ENCODE measurements around the gene ADRA2C. TPM values are rescaled to one million over a fixed set of nuclear protein-coding genes. Genes with fewer than 3 reads are reported as not detected.

ADRA2C gene
- total RNA-seq, 1 experiment from 2014 or later, result 28.1 TPM

DNA sequence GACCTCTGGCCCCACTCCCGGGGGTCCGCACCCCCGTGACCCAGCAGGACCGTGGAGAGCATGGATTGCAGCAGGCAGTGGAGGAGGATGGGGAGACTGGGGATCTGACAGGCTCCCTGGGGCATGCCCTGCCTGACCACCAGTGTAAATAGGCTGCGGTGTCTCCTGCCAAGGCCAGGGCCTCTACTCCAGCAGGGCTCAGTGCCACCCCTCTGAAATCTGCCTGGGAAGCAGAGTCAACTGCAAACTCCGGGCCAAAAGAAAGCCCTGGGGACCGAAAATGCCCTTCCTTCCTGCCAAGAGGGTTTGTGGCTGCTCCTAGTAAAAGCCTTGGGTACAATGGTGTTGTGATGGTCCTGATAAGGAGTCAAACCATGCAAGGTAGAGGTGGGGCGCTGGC lies 6.4 kb downstream of the ADRA2C start:
- intact Hi-C loops (cut with micrococcal nuclease), result no loop called here
- no peaks in the 10 kb centered on the region for H3K27me3 ChIP-seq (ENCODE audit: insufficient read depth, low read length)
- no peaks in the 10 kb centered on the region for H3K79me2 ChIP-seq (ENCODE audit: insufficient read depth, low read length)
- no peak for TF ChIP-seq POLR2A (IDR thresholded peaks at IDR 0.05; ENCODE audit: borderline replicate concordance, extremely low read depth, insufficient read depth, insufficient read length)
- H2AFZ ChIP-seq (ENCODE audit: low read depth, low read length, poor library complexity, severe bottlenecking), result no peak overlapping the region
- H3K27ac ChIP-seq (ENCODE audit: low read depth, low read length), result no peak overlapping the region
- H3K9ac ChIP-seq (ENCODE audit: low read length), result no peak overlapping the region
- ChIA-PET CTCF (no interaction called here), POLR2A (no interaction called here), RAD21 (ENCODE audit: low non-redundant PET in 1 of 2, low total read pairs in 2 of 2, uncharacterized antibody in 2 of 2, unreplicated experiment in 2 of 2) (no interaction called here)
- H3K4me1 ChIP-seq (ENCODE audit: control insufficient read depth in 1 of 2, insufficient read depth in 2 of 2, low read length in 2 of 2), result no peaks in the 10 kb centered on the region; a peak in 1 of 4 replicates
- H3K9me3 ChIP-seq (ENCODE audit: control insufficient read depth in 1 of 2, insufficient read depth in 1 of 2, low read depth in 1 of 2, low read length in 2 of 2), result no peaks in the 10 kb centered on the region
- H3K4me2 ChIP-seq (ENCODE audit: low read length), result no peak overlapping the region
- DNase-seq (ENCODE audit: low read depth, low spot score) (no peak), ATAC-seq (no peak)
- H3K36me3 ChIP-seq (ENCODE audit: control insufficient read depth in 1 of 2, insufficient read depth in 2 of 2, low read length in 2 of 2), result no peaks in the 10 kb centered on the region
- H4K20me1 ChIP-seq (ENCODE audit: insufficient read depth), result no peaks in the 10 kb centered on the region
- no peak overlapping the region for H3K4me3 ChIP-seq (replicated peaks in 1 of 2; ENCODE audit: low read depth in 1 of 2, low read length in 2 of 2)
- H3K9me2 ChIP-seq (ENCODE audit: insufficient read depth), result no peaks in the 10 kb centered on the region
- no TSS peak for BruUV-seq (replicated peaks)

DNA sequence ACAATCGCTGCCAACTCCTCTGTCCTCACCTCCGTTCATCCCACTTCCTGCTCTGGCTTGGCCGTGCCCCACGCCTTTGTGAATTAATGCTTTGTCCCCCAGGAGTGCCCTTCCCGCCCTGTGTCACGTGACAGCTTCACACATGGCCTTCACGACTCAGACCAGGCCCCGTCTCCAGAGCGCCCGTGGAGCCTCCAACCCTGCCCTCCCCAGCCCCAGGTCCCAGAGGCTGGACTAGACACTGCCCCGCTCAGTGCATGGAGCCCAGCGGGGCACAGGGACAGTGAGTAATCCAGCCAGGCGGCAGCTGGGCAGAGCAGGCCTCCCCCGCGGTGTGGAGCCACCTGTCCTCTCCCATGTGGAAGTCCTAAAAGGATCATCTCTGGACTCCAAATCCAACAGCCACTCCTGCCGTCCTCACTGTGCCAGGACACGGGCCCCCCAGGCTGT lies 7.4 kb downstream of the ADRA2C start:
- no peaks in the 10 kb centered on the region for H3K9me3 ChIP-seq (ENCODE audit: control insufficient read depth in 1 of 2, insufficient read depth in 1 of 2, low read depth in 1 of 2, low read length in 2 of 2)
- no peaks in the 10 kb centered on the region; a peak in 1 of 4 replicates for H3K4me1 ChIP-seq (ENCODE audit: control insufficient read depth in 1 of 2, insufficient read depth in 2 of 2, low read length in 2 of 2)
- POLR2A ChIA-PET, result no interaction called here
- ATAC-seq, result no peak
- CTCF ChIA-PET, result no interaction called here
- H3K4me3 ChIP-seq (replicated peaks in 1 of 2; ENCODE audit: low read depth in 1 of 2, low read length in 2 of 2), result no peak overlapping the region
- DNase-seq (ENCODE audit: low read depth, low spot score), result no peak
- BruUV-seq (replicated peaks), result no TSS peak
- no peaks in the 10 kb centered on the region for H3K36me3 ChIP-seq (ENCODE audit: control insufficient read depth in 1 of 2, insufficient read depth in 2 of 2, low read length in 2 of 2)
- H4K20me1 ChIP-seq (ENCODE audit: insufficient read depth), result no peaks in the 10 kb centered on the region
- RAD21 ChIA-PET (ENCODE audit: low non-redundant PET in 1 of 2, low total read pairs in 2 of 2, uncharacterized antibody in 2 of 2, unreplicated experiment in 2 of 2), result no interaction called here
- no peaks in the 10 kb centered on the region for H3K9me2 ChIP-seq (ENCODE audit: insufficient read depth)
- intact Hi-C loops (cut with micrococcal nuclease), result no loop called here
- H2AFZ ChIP-seq (ENCODE audit: low read depth, low read length, poor library complexity, severe bottlenecking), result no peak overlapping the region
- H3K4me2 ChIP-seq (ENCODE audit: low read length), result no peak overlapping the region
- no peak overlapping the region for H3K27ac ChIP-seq (ENCODE audit: low read depth, low read length)
- no peaks in the 10 kb centered on the region for H3K79me2 ChIP-seq (ENCODE audit: insufficient read depth, low read length)
- no peaks in the 10 kb centered on the region for H3K27me3 ChIP-seq (ENCODE audit: insufficient read depth, low read length)
- no peak overlapping the region for H3K9ac ChIP-seq (ENCODE audit: low read length)
- TF ChIP-seq, protein P1, sequence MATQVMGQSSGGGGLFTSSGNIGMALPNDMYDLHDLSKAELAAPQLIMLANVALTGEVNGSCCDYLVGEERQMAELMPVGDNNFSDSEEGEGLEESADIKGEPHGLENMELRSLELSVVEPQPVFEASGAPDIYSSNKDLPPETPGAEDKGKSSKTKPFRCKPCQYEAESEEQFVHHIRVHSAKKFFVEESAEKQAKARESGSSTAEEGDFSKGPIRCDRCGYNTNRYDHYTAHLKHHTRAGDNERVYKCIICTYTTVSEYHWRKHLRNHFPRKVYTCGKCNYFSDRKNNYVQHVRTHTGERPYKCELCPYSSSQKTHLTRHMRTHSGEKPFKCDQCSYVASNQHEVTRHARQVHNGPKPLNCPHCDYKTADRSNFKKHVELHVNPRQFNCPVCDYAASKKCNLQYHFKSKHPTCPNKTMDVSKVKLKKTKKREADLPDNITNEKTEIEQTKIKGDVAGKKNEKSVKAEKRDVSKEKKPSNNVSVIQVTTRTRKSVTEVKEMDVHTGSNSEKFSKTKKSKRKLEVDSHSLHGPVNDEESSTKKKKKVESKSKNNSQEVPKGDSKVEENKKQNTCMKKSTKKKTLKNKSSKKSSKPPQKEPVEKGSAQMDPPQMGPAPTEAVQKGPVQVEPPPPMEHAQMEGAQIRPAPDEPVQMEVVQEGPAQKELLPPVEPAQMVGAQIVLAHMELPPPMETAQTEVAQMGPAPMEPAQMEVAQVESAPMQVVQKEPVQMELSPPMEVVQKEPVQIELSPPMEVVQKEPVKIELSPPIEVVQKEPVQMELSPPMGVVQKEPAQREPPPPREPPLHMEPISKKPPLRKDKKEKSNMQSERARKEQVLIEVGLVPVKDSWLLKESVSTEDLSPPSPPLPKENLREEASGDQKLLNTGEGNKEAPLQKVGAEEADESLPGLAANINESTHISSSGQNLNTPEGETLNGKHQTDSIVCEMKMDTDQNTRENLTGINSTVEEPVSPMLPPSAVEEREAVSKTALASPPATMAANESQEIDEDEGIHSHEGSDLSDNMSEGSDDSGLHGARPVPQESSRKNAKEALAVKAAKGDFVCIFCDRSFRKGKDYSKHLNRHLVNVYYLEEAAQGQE (IDR thresholded peaks at IDR 0.05; ENCODE audit: low read depth), result no peak
- TF ChIP-seq, protein P2, sequence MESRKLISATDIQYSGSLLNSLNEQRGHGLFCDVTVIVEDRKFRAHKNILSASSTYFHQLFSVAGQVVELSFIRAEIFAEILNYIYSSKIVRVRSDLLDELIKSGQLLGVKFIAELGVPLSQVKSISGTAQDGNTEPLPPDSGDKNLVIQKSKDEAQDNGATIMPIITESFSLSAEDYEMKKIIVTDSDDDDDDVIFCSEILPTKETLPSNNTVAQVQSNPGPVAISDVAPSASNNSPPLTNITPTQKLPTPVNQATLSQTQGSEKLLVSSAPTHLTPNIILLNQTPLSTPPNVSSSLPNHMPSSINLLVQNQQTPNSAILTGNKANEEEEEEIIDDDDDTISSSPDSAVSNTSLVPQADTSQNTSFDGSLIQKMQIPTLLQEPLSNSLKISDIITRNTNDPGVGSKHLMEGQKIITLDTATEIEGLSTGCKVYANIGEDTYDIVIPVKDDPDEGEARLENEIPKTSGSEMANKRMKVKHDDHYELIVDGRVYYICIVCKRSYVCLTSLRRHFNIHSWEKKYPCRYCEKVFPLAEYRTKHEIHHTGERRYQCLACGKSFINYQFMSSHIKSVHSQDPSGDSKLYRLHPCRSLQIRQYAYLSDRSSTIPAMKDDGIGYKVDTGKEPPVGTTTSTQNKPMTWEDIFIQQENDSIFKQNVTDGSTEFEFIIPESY (IDR thresholded peaks at IDR 0.05; ENCODE audit: extremely low read depth, insufficient replicate concordance, low read length), result no peak
- TF ChIP-seq, protein P3, sequence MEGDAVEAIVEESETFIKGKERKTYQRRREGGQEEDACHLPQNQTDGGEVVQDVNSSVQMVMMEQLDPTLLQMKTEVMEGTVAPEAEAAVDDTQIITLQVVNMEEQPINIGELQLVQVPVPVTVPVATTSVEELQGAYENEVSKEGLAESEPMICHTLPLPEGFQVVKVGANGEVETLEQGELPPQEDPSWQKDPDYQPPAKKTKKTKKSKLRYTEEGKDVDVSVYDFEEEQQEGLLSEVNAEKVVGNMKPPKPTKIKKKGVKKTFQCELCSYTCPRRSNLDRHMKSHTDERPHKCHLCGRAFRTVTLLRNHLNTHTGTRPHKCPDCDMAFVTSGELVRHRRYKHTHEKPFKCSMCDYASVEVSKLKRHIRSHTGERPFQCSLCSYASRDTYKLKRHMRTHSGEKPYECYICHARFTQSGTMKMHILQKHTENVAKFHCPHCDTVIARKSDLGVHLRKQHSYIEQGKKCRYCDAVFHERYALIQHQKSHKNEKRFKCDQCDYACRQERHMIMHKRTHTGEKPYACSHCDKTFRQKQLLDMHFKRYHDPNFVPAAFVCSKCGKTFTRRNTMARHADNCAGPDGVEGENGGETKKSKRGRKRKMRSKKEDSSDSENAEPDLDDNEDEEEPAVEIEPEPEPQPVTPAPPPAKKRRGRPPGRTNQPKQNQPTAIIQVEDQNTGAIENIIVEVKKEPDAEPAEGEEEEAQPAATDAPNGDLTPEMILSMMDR (IDR thresholded peaks at IDR 0.05 in 2 of 3, conservative IDR thresholded peaks at IDR 0.05 in 1 of 3; ENCODE audit: borderline replicate concordance in 1 of 3, insufficient read depth in 1 of 3, low read depth in 2 of 3, low read length in 2 of 3), result no peak
- TF ChIP-seq SP1 (IDR thresholded peaks at IDR 0.05; ENCODE audit: low read depth), result no peak
- TF ChIP-seq EZH2phosphoT487 (IDR thresholded peaks at IDR 0.05; ENCODE audit: borderline replicate concordance), result no peak
- TF ChIP-seq CEBPB (IDR thresholded peaks at IDR 0.05; ENCODE audit: low read depth), result no peak
- no peak for TF ChIP-seq TCF7L2 (IDR thresholded peaks at IDR 0.05; ENCODE audit: borderline replicate concordance, extremely low read depth, insufficient read depth, insufficient read length)
- TF ChIP-seq EZH2 (IDR thresholded peaks at IDR 0.05), result no peak
- TF ChIP-seq POLR2A (IDR thresholded peaks at IDR 0.05; ENCODE audit: borderline replicate concordance, extremely low read depth, insufficient read depth, insufficient read length), result no peak
- TF ChIP-seq YY1 (IDR thresholded peaks at IDR 0.05; ENCODE audit: extremely low read depth, insufficient replicate concordance, low read depth, low read length), result no peak
- no peak for TF ChIP-seq ZFX (IDR thresholded peaks at IDR 0.05)
- TF ChIP-seq, protein P4, sequence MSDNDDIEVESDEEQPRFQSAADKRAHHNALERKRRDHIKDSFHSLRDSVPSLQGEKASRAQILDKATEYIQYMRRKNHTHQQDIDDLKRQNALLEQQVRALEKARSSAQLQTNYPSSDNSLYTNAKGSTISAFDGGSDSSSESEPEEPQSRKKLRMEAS (IDR thresholded peaks at IDR 0.05), result no peak

All from HCT116 (cell line).